Heart left ventricle (tissue), 16 donors: ENCODE measurements around the gene KRT85. TPM values are rescaled to one million over a fixed set of nuclear protein-coding genes. Genes with fewer than 3 reads are reported as not detected.

Source experiments
- ATAC-seq, 4 donors: fragments of 200-7000 bp; cut with Tn5 transposase; one replicate each; pipeline ENCODE4 v1.9.1; 2020 to 2022; ENCODE audit warnings: moderate library complexity in 4 of 4, mild to moderate bottlenecking in 3 of 4, moderate number of reproducible peaks in 1 of 4
- DNase-seq, 5 donors: peaks; one replicate each; pipeline ENCODE4 v3.0.0-alpha.2; 2020
- H3K27ac ChIP-seq, 12 donors: fragments of 200-600 bp; sonication (generic) in 4 of 12; one replicate each; pipeline versions ENCODE4 v1.5.0 to v1.8.0; 2016 to 2022; ENCODE audit warnings: mild to moderate bottlenecking in 2 of 12
- H3K27me3 ChIP-seq, 9 donors: fragments of 200-600 bp; sonication (generic) in 2 of 9; one replicate each; pipeline versions ENCODE4 v1.5.1 to v1.8.0; 2016 to 2022; ENCODE audit warnings: mild to moderate bottlenecking in 3 of 9
- H3K36me3 ChIP-seq, 9 donors: fragments of 200-600 bp; sonication (generic) in 2 of 9; one replicate each; pipeline versions ENCODE4 v1.5.0 to v1.8.0; 2018 to 2022; ENCODE audit warnings: mild to moderate bottlenecking in 2 of 9
- H3K4me1 ChIP-seq, 12 donors: fragments of 200-600 bp; sonication (generic) in 4 of 12; one replicate each; pipeline versions ENCODE4 v1.5.0 to v1.8.0; 2016 to 2022; ENCODE audit warnings: mild to moderate bottlenecking in 3 of 12
- H3K4me3 ChIP-seq, 12 donors: fragments of 200-600 bp; sonication (generic) in 4 of 12; one replicate each; pipeline versions ENCODE4 v1.5.0 to v1.8.0; 2017 to 2022; ENCODE audit warnings: mild to moderate bottlenecking in 9 of 12, moderate library complexity in 4 of 12
- H3K9me3 ChIP-seq, 12 donors: fragments of 200-600 bp; sonication (generic) in 4 of 12; one replicate each; pipeline versions ENCODE4 v1.5.0 to v1.8.0; 2016 to 2022; ENCODE audit warnings: mild to moderate bottlenecking in 1 of 12
- POLR2A ChIP-seq, 2 donors: fragments of 450-650 bp; IDR thresholded peaks; one replicate each; pipeline ENCODE4 v1.6.1; 2017; ENCODE audit warnings: antibody characterized with exemption in 2 of 2, mild to moderate bottlenecking in 2 of 2, moderate library complexity in 2 of 2
- WGBS, 4 donors: extraction: QIAGEN DNeasy Blood & Tissue Kit in 2 of 4; methylation state at CpG; one replicate each; pipeline versions ENCODE4 v1.1.5 to v1.1.7; 2013 to 2018; 5-methylcytosine and 5-hydroxymethylcytosine counted together
- intact Hi-C, 10 donors: fragments of 100-400 bp; cut with DNase I; formaldehyde crosslinking; loops; one replicate each; pipeline versions ENCODE4 v1.11.1 to v1.14.2; 2022
- polyA plus RNA-seq, 2 donors: library from polyadenylated mRNA; stranded (reverse); fragments of 200-250 nt; gene quantifications; one replicate each; pipeline ENCODE4 v1.2.3, GENCODE V29; 2013
- total RNA-seq, 9 donors: library from RNA; depleted of rRNA in 2 of 9; stranded (reverse); fragments of >200 nt in 2 of 9; fragmentation: NEBNext Ultra II Directional in 3 of 9; extraction: Animal tissue kit (Norgen Biotek cat#: 25700) in 3 of 9; gene quantifications; one replicate each; pipeline versions ENCODE4 v1.1.0 to v1.2.4, GENCODE V29; 2016 to 2023
- TF ChIP-seq, protein P1 (sequence below), 12 donors: fragments of 200-600 bp; sonication (generic) in 4 of 12; IDR thresholded peaks; one replicate each; pipeline versions ENCODE4 v1.5.0 to v1.8.0; 2018 to 2022; ENCODE audit warnings: antibody characterized with exemption in 12 of 12, mild to moderate bottlenecking in 5 of 12
- donor health status: ischemic (EF 13 %, LVEDD 7.1; RV severe dilation, severe dysfunction).
- donor health status: healthy with polysubstance abuse.
- donor health status: DM: no; HTN: yes; CAD: no.
- donor health status: DM: no; HTN: no; CAD: no.
- donor health status: ischemic (EF 25% LVEDD 6.9; RV normal size, moderate dysfunction).
- donor health status: ischemic (EF 25% LVEDD 5.7; RV mildly dilated, moderate dysfunction).
- donor health status: healthy.
- donor health status: DM: yes; HTN: yes; CAD: no.
- donor health status: ischemic (EF 35%, LVEDD 5.7; RV mildly dilated, moderate dysfunction).
- donor health status: nonischemic (EF 11% LVEDD 7.7; RV severe dilation, severe dysfunction).
- donor health status: DM: yes; HTN: yes; CAD: no.
- donor health status: PGD.
- donor health status: ischemic (EF 29% LVEDD 5.4; RV normal size, mild dysfunction).
- donor health status: nonischemic (EF 23%, LVEDD 6.1; RV moderate dilation, normal function).

Gene KRT85
- total and polyA plus RNA-seq, 11 donors, result not detected

DNA sequence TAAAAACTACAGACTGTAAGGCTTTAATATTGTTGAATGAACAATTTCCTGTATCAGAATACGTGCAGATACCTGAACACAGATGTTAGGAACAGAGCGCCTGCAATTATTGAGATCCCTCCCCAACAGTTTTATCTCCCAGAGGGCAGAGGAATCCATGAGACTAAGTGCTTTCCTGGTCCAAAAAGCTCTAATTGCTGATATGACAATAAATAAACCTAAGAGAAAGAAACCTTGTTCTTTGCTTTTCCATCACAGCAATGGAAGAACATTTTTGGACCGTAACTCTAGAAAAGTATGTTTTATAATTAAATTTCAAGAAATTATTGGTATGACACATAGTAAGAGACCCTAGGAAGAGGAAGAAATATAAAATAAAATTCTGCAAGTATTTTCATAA lies 33.1 kb downstream of the KRT85 start:
- TF ChIP-seq, protein P1, sequence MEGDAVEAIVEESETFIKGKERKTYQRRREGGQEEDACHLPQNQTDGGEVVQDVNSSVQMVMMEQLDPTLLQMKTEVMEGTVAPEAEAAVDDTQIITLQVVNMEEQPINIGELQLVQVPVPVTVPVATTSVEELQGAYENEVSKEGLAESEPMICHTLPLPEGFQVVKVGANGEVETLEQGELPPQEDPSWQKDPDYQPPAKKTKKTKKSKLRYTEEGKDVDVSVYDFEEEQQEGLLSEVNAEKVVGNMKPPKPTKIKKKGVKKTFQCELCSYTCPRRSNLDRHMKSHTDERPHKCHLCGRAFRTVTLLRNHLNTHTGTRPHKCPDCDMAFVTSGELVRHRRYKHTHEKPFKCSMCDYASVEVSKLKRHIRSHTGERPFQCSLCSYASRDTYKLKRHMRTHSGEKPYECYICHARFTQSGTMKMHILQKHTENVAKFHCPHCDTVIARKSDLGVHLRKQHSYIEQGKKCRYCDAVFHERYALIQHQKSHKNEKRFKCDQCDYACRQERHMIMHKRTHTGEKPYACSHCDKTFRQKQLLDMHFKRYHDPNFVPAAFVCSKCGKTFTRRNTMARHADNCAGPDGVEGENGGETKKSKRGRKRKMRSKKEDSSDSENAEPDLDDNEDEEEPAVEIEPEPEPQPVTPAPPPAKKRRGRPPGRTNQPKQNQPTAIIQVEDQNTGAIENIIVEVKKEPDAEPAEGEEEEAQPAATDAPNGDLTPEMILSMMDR (IDR thresholded peaks at IDR 0.05), result no peak
- TF ChIP-seq POLR2A (IDR thresholded peaks at IDR 0.05), result no peak
- no peak overlapping the region for H3K27ac ChIP-seq
- no peak overlapping the region for H3K4me3 ChIP-seq
- H3K27me3 ChIP-seq, result peaks cover 0 to 13% (median 0%) of the 10 kb centered on the region in 9 donors
- peaks cover 0 to 32% (median 12%) of the 10 kb centered on the region in 12 donors for H3K9me3 ChIP-seq
- DNase-seq, result no peak
- H3K4me1 ChIP-seq, result no peaks in the 10 kb centered on the region
- no peaks in the 10 kb centered on the region for H3K36me3 ChIP-seq
- ATAC-seq, result no peak
- intact Hi-C loops, result no loop called here
- 84 to 88% (median 86%) methylated on average over 3 of the region's 3 CpGs for WGBS, 4 donors

DNA sequence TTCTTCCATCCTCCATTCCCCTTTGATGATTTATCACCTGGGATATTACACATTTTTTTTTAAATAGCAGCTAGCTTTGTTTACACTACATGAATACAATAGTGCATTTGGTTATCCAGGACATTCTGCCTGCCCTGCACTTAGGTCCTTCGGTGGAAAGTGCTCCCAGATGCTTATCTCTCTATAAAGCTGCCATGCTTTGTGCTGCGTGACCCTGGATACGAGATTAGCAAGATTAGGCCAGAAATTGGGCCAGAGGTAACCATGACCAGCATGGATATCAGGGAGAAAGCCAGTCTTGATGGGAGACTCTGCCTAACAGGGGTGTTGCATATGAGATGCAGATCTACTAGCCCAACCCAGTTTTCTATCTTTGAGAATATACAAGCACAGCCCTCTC lies 34.0 kb downstream of the KRT85 start:
- H3K4me3 ChIP-seq, result no peak overlapping the region
- ATAC-seq (no peak), DNase-seq (no peak)
- WGBS, 4 donors, result 65 to 85% (median 67%) methylated on average over 2 to 3 of the region's 3 CpGs
- H3K9me3 ChIP-seq, result peaks cover 0 to 32% (median 12%) of the 10 kb centered on the region in 12 donors
- no peak overlapping the region for H3K27ac ChIP-seq
- no peak for TF ChIP-seq POLR2A (IDR thresholded peaks at IDR 0.05)
- TF ChIP-seq, protein P1 (IDR thresholded peaks at IDR 0.05), result no peak
- no peaks in the 10 kb centered on the region for H3K4me1 ChIP-seq
- H3K36me3 ChIP-seq, result no peaks in the 10 kb centered on the region
- intact Hi-C loops, result no loop called here
- H3K27me3 ChIP-seq, result peaks cover 0 to 14% (median 0%) of the 10 kb centered on the region in 9 donors

DNA sequence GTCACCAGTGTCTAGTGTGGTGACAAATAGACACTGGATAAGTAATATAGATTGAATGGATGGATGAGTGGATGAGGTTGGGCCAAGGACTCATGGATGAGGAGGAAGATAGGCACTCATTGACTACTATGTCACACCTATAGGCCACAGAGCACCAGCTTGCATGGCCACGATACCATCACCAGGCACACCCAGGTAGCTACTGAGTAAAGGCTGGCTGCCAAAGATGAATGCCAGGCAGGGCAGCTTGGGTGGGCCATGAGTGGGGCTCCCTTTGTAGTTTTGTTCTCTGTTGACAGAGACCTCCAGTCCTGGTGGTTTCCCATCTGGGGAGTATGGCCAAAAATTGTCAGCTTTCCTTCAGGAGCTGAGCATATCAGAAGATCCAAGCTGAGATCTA lies 34.9 kb downstream of the KRT85 start:
- no peaks in the 10 kb centered on the region for H3K36me3 ChIP-seq
- peaks cover 0 to 26% (median 11%) of the 10 kb centered on the region in 12 donors for H3K9me3 ChIP-seq
- no peak for TF ChIP-seq POLR2A (IDR thresholded peaks at IDR 0.05)
- 89 to 92% (median 91%) methylated on average over 1 of the region's 1 CpG for WGBS, 4 donors
- DNase-seq, result no peak
- ATAC-seq, result no peak
- H3K27me3 ChIP-seq, result peaks cover 0 to 18% (median 0%) of the 10 kb centered on the region in 9 donors
- intact Hi-C loops, result no loop called here
- H3K27ac ChIP-seq, result no peak overlapping the region
- H3K4me1 ChIP-seq, result no peaks in the 10 kb centered on the region
- no peak overlapping the region for H3K4me3 ChIP-seq

DNA sequence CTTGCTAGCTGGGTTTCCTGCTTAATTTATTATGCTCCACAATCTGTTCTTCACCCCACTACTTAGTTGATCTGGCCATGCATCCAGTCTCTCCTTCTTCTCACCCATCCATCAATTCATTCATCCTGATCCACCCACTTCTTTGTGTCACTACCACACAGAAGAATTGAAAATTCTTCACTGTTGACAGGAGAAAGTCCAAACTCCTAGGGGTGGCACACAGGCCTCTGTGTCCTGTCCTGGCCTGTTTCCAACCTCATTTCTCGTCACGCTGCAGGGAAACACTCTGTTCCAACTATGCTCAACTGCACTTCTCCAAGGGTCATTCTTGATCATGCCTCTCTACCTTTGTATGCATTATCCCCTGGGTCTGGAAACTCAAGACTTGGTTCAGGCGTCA lies 35.4 kb downstream of the KRT85 start:
- peaks cover 0 to 18% (median 0%) of the 10 kb centered on the region in 9 donors for H3K27me3 ChIP-seq
- WGBS, 4 donors, result 76 to 80% (median 78%) methylated on average over 3 of the region's 3 CpGs

More for the DNA sequence above, 35.4 kb downstream of the KRT85 start:
- H3K36me3 ChIP-seq, result no peaks in the 10 kb centered on the region
- no peaks in the 10 kb centered on the region for H3K4me1 ChIP-seq
- TF ChIP-seq, protein P1 (IDR thresholded peaks at IDR 0.05), result no peak
- no peak for TF ChIP-seq POLR2A (IDR thresholded peaks at IDR 0.05)
- no peak for ATAC-seq
- no peak overlapping the region for H3K4me3 ChIP-seq
- H3K9me3 ChIP-seq, result peaks cover 0 to 20% (median 7%) of the 10 kb centered on the region in 12 donors
- DNase-seq, result no peak
- intact Hi-C loops, result no loop called here
- H3K27ac ChIP-seq, result no peak overlapping the region
